Astrocyte of the spinal cord (primary cell): Measurements from ENCODE around the gene MGAM2.

Source experiments
- DNase-seq: peaks from one replicate; pipeline ENCODE4 v3.0.0; 2011; ENCODE audit warnings: low read depth, low spot score
- H3K4me3 ChIP-seq: 2 replicates; pipeline ENCODE4 v1.5.1; 2011; ENCODE audit warnings: low read depth, mild to moderate bottlenecking, low read length, moderate library complexity
- CTCF ChIP-seq: IDR thresholded peaks from 2 replicates; pipeline ENCODE4 v1.5.1; 2012; ENCODE audit warnings: low read depth, mild to moderate bottlenecking, low read length, inconsistent platforms
- in situ Hi-C: cut with HindIII; loops from 2 replicates; pipeline ENCODE4 v1.10.0; 2017; ENCODE audit warnings: low sequenced_read_pairs

Gene MGAM2

GRCh38 chr7:142146124-142146523 is 34.6 kb downstream of the MGAM2 start:
- in situ Hi-C loops: no loop called here

DNA sequence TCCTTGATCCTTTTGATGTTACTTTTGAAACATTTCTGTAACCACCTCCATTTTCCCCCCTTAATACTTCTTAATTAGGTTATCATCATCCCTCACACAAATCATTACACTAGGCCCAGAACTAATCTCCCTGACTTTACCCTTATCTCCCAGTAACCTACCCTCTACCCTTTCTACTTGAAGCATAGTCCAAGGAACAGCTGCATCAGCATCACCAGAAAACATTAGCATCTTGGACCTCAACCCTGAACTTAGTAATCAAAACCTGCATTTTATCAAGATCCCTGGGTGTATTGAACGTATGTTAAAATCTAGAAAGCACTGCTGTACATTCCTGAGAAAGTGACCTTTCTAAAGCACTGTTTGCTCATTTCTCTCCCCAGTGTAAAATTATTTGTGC is 38.8 kb downstream of the MGAM2 start:
- TF ChIP-seq CTCF: no peak
- H3K4me3 ChIP-seq: no peak overlapping the region
- DNase-seq: no peak
- in situ Hi-C loops: no loop called here

More at GRCh38 chr7:142146124-142146523, 34.6 kb downstream of the MGAM2 start:
- no peak for DNase-seq
- TF ChIP-seq CTCF: no peak
- H3K4me3 ChIP-seq: no peak overlapping the region

DNA sequence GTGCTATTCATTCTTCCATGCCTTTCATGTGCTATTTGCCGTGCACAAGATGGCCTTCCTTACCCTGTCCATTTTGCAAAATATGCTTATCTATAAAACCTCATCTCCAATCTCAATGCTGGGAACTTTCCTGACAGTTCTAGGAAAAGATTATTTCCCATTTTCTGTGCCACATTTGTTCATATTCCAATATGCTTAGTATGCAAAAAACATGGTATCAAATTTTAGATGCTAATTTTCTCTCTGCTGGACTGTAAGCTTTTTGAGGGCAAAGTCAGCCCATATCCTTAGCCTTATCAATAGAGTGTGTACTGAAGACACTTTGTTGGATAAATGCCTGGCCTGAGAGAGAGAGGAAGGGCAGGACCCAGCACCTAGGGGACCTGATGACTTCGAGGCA is 39.4 kb downstream of the MGAM2 start:
- in situ Hi-C loops: no loop called here
- DNase-seq: no peak
- TF ChIP-seq CTCF: no peak
- H3K4me3 ChIP-seq: no peak overlapping the region

DNA sequence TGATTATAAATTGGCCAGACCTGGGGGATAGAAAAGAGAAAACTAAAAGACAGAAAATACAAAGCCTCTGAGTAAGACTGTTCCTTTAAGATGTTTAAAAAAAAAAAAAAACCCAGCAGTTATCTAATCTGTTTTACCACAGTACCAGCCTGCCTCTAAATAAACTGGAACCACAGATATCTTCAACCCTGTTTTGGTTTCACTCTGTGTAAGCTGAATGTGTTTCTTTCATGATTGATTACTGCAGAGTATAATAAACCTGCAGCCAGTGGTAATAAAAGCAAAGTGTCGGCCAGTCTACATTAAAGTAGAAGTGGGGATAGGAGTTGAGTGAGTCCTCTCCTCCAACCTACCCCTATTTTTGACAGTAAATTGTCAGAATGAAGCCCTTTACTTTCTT is 40.6 kb downstream of the MGAM2 start:
- TF ChIP-seq CTCF: no peak
- H3K4me3 ChIP-seq: no peak overlapping the region
- in situ Hi-C loops: no loop called here
- DNase-seq: no peak

DNA sequence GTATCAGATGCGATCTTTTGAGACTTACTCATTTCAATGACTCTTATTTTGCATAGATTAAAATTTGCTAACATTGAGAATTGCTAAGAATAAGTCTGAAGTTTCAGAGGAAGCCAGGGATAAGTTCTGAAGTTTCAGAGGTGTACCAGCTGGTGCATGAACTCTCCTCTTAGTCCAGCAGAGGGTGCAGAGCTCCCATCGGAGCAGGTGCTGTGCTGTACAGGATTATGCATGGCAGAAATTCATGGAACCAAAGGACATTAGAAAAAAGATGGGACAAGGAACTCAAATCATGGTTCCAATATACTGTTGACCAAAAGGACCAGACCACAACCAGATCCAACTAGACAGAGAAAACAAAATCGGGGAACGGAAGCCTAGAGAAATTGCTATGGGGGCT is 41.9 kb downstream of the MGAM2 start:
- in situ Hi-C loops: no loop called here
- peak; percentile 49 for TF ChIP-seq CTCF

DNA sequence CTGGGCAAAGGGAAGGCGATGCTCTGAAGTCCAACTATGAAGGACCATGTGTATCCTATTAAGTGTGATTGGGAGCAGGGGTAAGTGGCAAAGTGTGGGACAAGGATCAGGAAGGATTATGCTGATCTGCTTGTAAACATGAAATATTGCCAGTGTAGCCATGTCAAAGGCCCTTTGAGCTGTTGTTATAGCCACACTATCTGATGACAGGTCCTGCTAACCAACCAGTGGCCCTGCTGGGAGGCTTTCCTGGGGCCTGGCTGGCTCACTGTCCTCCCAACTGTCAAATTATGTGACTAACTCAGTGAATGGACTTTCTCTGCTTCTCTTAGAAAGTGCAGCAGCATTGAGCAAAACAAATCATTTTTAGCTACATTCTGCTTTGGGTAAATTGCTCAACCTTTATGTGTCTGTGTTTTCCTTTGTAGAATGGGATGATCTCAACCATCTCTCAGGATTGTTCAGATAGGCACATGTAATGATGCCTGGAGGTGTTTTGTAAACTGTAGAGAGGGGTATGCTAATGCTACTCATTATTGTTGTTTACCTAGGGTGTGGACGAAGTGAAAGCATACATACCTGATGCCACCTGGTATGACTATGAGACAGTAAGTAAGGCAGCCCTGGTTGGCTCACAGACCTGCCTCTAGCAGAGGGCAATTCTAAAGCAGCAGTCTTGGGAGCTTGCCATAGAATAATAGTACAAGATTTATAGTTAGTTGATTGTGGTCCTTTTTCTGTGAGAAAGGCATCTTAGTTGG is 47.4 kb downstream of the MGAM2 start:
- in situ Hi-C loops: no loop called here
- no peak for TF ChIP-seq CTCF
- no peak for DNase-seq
- no peak overlapping the region for H3K4me3 ChIP-seq

More for the DNA sequence above, 41.9 kb downstream of the MGAM2 start:
- no peak for DNase-seq
- H3K4me3 ChIP-seq: no peak overlapping the region
